ENCODE measurements around the gene TOLLIP.
A peak's percentile ranks its signal among the peaks of the same experiment; 100 is the strongest.

TOLLIP gene

DNA sequence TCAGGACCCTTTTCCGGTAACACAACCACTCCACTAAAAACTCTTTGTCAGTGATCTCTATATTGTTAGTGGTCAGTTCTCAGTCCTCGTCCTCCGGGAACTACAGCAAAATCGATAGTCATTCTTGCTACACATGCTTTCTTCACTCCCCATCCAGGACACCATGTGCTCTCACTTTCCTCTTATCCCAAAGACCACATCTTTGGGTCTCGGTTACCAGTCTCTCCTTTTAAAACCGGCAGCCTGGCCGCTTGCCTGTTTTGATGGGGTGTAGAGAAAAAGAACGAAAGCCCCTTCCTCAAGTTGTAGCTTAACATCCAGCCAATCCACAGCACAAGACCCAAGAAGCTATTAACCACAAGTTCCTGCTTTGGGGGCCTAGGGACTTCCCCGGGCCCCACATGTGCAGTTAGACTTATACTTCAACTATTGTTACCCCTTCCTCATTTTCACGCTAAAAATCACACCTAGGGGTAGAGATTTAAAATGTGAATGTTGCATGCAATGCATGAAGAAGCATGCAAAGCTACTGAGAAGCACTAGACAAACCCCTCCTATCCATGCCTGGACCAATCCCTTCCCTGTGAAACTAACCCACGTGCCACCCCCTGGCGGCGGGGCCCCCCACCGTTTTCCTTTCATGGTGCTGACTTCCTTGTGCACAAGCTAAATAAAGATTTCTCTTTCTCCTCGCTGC is 1.5 kb upstream of the TOLLIP start:
- DNase-seq (ENCODE audit: low read depth): peak; percentile 52

- no peak for DNase-seq (ENCODE audit: low read depth)
Observed at GRCh38 chr11:1310318-1310687, 871 bp upstream of the TOLLIP start.

DNA sequence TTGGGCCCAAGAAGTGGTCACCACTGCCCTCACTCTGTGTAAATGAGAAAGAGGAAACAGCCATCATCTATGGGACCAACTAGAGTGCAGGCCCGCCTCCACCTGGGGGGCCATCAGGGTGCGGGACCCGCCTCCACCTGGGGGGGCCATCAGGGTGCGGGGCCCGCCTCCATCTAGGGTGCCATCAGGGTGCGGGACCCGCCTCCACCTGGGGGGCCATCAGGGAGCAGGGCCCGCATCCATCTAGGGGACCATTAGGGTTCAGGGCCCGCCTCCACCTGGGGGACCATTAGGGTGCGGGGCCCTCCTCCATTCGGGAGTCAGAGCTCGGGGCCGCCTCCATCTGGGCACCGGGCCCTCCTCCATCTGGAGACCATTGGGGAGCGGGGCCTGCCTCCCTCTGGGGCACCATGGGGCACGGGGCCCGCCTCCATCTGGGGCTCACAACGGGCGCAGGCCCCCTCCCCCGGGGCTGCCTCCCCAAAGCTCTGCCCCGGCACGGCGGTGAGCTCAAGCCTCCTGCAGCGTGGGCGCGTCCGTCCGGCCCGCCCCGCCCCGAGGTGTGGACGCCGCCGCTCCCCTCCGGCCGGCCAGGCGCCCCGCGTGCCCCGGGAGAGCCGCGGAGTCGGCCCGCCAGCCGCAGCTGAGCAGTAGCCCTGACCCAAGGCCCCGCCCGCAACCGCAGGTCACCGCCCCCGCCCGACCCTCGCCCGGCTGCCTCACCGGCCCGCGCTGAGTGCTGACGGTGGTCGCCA is 512 bp downstream of the TOLLIP start:
- DNase-seq (ENCODE audit: low read depth): no peak

DNA sequence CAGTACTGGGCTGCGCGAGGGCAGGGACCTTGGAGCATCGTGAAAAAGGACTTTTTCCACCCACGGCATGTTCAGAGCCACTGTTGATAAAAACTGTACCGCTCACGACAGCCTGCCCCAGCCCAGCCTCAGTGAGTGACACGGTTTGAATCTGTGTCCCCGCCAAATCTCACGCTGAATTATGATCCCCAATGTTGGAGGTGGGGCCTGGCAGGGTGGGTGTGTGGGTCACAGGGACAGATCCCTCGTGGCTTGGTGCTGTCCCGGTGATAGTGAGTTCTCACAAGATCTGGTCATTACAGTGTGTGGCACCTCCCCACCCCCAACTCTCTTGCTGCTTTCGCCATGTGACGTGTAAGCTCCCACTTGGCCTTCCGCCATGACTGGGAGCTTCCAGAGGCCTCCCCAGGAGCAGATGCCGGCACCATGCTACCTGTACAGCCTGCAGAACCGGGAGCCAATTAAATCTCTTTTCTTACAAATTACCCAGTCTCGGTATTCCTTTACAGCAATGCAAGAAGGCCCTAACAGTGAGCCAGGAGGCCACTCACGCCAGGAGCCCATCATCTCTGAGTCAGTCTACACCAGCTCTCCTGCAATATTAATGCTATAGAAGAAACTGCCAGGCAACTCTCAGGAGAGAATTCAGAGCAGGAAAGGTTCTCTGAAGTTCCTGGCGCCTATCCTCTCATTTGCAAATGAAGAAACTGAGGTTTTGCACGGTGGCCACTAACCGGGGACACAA is 1.3 kb downstream of the TOLLIP start:
- DNase-seq (ENCODE audit: low read depth): no peak

- no peak for DNase-seq (ENCODE audit: low read depth)
Observed at GRCh38 chr11:1307163-1307870, 2.1 kb downstream of the TOLLIP start.

- no peak for DNase-seq (ENCODE audit: low read depth)
Observed at GRCh38 chr11:1306186-1307162, 3.0 kb downstream of the TOLLIP start.

DNA sequence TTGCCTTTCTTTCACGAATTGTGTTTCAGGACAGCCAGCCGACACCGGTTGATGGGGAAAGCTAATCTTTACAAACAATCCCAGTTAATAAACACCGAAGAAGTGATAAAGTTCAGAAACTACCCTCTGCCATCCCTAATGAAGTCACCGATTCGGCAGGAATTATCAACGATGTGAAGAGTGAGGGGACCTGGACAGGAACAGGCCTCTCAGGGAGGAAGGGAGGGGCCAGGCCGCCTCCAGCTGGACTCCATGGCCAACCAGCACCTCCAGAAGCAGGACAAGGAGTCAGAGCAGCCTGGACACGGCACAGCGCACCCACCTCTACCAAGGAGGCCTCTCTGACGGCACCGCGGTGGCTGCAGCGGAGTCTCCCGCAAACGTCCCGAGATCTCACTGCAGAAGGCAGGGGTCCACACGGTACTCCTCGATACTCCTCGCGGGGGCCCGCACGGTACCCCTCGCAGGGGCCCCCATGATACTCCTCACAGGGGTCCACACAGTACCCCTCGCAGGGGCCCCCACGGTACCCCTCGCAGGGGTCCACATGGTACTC is 3.9 kb downstream of the TOLLIP start:
- DNase-seq (ENCODE audit: low read depth): no peak

DNA sequence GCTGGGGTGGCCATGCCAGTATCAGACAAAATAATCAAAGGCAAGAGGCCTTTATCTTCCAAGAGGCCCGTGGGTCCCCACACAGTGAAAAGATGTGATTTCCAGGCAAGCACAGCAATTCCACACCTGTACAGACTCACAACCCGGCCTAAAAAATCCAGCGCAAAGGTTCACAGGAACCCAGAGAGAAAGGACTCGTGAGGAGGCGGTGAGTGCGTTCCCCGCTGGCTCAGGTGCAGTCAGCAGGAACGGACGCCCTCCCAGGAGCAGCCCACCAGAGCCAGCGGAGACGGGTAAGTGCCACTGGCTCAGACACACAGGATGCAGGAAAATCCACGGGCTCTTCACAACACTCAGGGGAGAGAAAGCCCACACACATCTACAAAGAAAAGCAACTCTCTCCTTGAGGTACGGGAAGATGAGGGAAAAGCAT is 4.4 kb downstream of the TOLLIP start:
- DNase-seq (ENCODE audit: low read depth): no peak

GRCh38 chr11:1304380-1304779 is 5.1 kb downstream of the TOLLIP start:
- DNase-seq (ENCODE audit: low read depth): no peak

GRCh38 chr11:1303973-1304372 is 5.5 kb downstream of the TOLLIP start:
- DNase-seq (ENCODE audit: low read depth): no peak

- no peak for DNase-seq (ENCODE audit: low read depth)
Observed at GRCh38 chr11:1303126-1303821, 6.2 kb downstream of the TOLLIP start.

- no peak for DNase-seq (ENCODE audit: low read depth)
Observed at GRCh38 chr11:1302461-1303125, 6.8 kb downstream of the TOLLIP start.

GRCh38 chr11:1302041-1302460 is 7.4 kb downstream of the TOLLIP start:
- DNase-seq (ENCODE audit: low read depth): no peak

DNA sequence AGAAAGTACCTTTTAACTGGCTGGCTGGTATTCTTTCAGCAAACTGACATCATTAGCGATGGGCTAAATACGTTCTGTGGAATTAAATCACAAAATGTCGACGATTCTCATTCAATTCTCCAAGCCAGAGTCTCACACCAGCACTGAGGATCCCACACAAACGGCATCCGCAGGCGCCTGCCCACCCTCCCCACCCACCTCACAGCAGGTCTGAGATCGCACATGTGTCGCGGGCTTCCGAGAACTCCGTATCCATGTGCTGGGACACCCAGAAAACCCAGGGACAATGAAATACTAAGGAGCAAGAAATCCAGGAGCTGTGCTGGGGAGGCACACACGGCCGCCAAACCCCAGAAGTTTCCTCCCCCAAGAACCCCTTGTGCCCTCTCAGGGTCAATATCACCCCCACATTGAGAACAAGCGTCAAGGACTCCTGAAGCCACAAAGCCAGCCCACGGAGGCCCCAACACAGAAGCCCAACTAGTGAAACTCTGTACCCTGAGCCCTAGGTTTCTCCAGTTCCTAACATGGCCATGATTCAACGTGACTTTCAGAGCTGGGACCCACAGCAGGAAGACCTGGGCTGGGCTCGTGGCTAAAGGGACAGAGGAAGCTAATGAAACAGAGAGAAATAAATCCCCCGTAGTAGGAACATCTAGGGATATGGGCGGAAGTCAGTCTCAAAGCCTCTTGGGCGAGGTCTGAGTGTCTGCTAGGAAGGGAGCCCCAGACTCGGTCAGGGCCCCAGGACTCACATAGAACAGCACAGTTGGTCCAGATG is 8.0 kb downstream of the TOLLIP start:
- DNase-seq (ENCODE audit: low read depth): no peak

DNA sequence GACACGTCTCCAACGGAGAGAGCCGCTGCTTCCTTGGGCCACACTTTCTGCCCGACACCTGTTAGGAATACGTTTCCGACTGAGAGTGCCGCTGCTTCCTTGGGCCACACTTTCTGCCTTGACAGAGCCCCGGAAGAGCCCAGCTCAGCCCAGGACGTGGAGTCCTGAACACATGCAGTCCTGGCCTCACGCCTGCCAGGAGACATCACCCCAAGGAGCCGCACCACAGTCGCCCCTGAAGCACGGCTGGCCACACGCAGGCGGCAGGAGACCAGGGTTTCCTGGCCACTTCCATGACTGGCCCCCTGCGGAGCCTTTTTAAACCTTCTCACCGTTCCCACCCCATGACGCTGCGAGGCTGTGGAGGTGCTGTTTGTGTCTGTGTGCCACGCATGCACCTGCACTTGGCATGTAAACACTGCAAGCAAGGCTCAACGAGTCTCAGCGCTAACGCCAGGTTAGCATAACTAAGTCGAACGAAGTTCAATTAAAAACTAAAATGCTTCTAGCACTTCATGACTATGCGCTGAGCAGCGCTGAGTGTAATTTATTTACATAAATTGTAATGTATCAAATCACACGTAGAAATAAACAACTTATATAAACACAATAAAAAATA is 8.8 kb downstream of the TOLLIP start:
- DNase-seq (ENCODE audit: low read depth): no peak

- no peak for DNase-seq (ENCODE audit: low read depth)
Observed at GRCh38 chr11:1300121-1300520, 9.3 kb downstream of the TOLLIP start.

DNA sequence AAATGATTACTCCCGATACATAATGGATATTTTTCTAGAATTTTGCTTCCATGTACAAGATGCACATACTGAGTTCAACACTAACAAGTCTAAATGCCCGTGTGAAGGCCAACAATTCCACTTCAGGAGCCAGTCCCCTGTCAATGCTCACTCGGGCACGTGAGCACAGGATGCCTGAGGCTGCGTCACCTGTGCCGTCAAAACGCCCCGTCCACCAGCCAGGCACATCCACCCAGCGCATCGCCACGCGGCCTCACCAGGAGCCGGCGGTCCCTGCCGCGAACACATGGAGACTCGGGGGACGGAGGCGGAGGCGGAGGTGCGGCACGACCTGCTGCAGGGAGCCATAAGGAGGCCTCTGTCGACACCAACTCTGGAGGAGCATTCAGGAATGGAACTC is 9.8 kb downstream of the TOLLIP start:
- DNase-seq (ENCODE audit: low read depth): no peak

All from activated T-cell treated with anti-CD3 and anti-CD28 coated beads for 48 hours (primary cell).